Astrocyte of the hippocampus (primary cell): ENCODE results near the gene PLEKHA5.

Source experiments
- DNase-seq: peaks from one replicate; pipeline ENCODE4 v3.0.0; 2011; ENCODE audit warnings: low read depth, low spot score

Gene PLEKHA5

GRCh38 chr12:19198272-19198671 is 68.7 kb downstream of the PLEKHA5 start:
- DNase-seq = peak; percentile 39

GRCh38 chr12:19199332-19199731 is 69.8 kb downstream of the PLEKHA5 start:
- no peak for DNase-seq

- no peak for DNase-seq
Measured at GRCh38 chr12:19200261-19200660, 70.7 kb downstream of the PLEKHA5 start.

GRCh38 chr12:19201661-19202060 is 72.1 kb downstream of the PLEKHA5 start:
- no peak for DNase-seq

DNA sequence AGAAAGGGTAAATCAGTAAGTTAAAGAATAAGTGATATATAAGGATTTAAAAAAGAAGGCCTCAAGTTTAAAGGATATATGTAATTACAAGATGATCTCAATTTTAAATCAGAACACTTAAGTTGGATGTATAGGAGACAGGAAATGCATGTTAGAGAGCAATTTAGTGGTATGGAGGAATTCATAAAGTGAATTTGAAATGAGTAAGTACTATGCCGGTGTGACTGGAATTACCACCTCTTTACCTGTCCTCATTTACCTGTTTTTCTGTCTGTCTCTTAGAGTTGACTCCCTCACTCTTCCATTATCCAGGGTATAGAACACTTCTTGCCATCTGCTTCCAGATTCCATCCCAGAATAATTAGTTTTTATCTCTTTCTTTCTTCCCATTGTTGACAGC is 73.5 kb downstream of the PLEKHA5 start:
- no peak for DNase-seq

DNA sequence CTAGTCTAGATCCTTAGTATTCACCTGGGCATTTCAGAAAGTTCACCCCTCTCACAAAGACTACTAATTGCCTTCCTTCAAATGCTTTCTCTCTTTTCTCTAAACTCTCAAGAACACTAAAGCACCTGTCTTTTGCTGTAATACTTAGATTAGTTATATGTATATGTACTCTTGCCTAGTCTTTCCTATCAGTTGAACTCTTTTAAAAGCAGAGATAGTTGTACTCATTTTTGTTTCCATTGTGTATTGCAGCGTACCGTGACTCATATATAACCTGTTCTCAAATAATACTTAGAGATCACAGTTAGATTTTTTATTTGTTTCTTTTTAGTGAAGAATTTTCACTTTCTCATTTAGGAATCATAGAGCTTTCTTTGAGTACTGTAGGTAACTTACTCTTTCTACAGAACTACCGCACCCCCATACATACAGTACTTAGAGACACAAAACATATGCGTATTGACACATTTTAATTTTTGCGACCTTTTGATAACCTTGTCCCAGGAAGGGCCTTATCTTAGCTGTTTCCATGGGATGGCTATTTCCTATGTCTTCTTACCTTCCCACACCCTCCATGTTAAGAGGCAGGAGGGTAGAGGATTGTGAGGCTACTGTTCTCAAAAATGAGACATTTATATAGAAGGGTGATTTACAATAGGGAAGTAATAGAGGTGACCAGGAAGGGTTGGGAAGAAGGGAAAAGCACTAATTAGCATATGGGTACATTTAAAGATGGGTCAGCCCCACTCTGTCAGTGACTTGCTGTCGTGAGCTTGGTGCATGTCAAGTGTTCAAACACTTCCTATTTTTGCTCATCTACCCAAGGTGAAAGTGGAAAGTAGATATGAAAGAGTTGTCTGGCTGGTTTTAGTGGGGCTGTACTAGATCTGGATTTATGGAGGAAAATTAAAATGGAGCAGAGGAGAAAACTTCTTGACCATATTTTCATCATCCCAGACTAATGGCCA is 74.3 kb downstream of the PLEKHA5 start:
- no peak for DNase-seq

DNA sequence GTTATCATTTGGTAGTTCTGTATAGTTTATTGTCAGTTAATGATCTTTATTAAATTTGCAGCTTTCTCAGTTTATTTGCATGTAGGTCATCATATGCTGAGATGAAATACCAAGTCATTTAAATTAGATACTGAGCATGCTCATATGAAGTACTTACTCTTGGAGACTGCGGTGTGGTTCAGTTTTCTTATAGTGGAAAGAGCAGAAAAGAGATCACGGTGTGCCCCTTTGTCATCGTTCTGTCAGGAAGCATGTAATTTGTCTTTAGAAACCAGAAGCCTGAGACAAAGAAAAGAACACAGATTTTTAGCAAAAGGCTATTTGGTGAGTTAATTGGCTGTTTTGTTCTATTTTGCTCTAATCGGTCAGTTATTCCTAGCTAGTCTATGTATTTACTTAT is 75.6 kb downstream of the PLEKHA5 start:
- no peak for DNase-seq

GRCh38 chr12:19206493-19207077 is 77.1 kb downstream of the PLEKHA5 start:
- DNase-seq = no peak

DNA sequence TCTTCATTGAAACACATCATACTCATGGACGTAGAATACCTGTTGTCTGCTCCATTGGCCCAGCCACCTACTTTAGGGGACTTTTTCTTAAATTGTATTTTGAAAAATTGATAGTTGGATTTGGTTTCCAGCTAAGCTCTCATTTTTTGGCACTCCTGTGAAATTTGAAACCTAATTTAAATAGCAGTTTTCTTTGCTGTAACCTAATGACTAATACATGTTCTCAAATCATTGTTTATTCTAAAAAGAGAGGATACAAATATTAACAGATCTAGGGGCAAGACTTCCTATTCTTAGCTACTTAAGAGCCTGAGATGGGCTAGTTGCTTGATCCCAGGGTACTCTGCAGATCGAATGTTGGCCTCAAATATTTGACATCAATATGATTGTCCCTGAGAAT is 78.9 kb downstream of the PLEKHA5 start:
- no peak for DNase-seq

GRCh38 chr12:19209661-19210060 is 80.1 kb downstream of the PLEKHA5 start:
- no peak for DNase-seq

DNA sequence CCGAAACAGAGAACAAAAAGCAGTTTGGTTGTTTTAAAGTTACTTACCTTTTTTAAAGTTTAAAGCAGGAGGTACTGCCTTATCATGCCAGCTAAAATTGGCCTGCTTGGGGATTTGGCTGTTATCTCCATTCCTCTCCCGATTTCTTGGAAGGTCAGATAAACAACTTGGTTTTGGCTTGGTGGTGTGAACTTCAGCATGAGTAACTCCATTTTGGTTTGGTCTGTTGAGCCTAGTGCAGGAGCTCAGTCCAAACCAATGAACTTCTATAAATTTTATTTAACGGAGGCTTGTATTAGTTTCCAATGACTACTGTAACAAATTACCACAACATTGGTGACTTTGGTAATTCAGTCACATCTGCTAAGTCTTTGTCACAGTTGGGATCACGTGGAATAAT is 82.3 kb downstream of the PLEKHA5 start:
- no peak for DNase-seq

GRCh38 chr12:19212245-19212644 is 82.7 kb downstream of the PLEKHA5 start:
- DNase-seq = no peak

- no peak for DNase-seq
Measured at GRCh38 chr12:19214020-19214419, 84.5 kb downstream of the PLEKHA5 start.

DNA sequence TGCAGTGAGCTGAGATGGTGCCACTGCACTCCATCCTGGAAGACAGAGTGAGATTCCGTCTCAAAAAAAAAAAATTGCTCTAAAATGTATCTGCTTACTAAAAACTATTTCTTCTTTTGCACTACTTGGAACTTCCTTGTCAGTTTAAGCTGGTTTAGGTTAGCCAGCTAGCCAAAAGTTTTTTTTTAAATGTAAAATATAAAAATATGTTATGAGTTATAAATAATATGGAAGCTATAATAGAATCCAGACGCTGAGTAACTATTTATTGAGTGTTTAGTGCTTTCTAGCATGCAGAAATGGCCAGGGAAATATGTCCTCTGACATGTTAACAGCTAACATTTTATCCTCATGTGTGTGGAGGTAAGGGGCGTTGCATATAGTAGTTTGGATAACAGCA is 85.6 kb downstream of the PLEKHA5 start:
- DNase-seq = no peak

- no peak for DNase-seq
Measured at GRCh38 chr12:19217446-19217845, 87.9 kb downstream of the PLEKHA5 start.

GRCh38 chr12:19220205-19220604 is 90.7 kb downstream of the PLEKHA5 start:
- DNase-seq = no peak

DNA sequence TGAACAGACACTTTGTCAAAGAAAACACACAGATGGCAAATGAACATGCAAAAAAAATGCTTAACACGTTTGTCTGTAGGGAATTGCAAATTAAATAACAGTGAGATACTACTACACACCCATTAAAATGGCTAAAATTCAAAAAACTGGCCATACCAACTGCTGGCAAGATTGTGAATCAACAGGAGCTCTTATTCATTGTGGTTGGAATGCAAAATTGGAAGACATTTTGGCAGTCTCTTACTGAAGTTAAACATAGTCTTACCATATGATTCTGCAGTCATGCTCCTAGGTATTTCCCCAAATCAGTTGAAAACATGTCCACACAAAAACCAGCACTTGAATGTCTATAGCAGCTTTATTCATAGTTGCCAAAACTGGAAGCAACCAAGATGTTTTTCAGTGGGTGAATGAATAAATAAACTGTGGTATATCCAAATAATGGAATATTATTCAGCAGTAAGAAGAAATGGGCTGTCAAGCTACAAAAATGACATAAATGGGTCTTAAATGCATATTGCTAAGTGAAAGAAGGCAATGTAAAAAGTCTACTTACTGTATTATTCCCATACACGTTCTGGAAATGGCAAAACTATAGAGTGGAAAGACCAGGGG is 91.4 kb downstream of the PLEKHA5 start:
- peak; percentile 62 for DNase-seq

GRCh38 chr12:19222558-19222957 is 93.0 kb downstream of the PLEKHA5 start:
- no peak for DNase-seq

DNA sequence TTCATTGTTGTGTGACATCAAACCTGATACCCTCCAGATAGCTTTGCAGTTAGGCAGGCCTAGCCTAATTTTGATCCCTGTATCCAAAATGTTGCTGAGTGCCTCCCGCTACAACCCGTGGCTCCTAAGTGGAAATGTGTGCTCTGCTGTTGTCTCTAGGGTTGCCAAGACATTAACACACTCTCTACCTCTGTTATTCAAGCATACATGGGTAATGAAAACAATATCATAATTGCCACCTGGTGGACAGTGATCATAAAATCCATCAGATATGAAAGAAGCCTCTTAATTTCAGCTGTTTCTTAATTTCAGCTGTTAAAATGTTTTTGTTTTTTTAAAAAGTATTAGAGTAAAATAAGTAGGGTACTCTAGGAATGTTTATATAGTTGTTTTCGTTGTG is 93.5 kb downstream of the PLEKHA5 start:
- DNase-seq = no peak

DNA sequence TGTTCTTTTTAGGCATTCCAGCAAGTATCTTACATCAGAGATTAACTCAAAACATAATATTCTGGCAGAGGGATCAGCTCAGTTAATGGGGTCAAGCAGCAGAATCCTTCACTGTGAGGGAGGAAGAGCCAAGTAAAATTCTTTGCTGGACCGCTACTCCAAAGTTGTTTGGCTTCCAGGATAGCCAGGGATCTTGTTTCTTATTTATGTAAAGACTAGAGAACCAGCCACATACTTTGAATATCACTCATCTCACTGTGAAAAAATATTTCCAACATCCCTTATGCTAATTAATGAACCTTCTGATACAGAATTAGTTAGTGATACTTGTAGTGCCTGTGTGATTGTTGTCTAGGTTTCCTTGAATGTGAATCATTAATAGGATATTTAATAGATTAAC is 94.2 kb downstream of the PLEKHA5 start:
- DNase-seq = peak; percentile 76

GRCh38 chr12:19224746-19225145 is 95.2 kb downstream of the PLEKHA5 start:
- DNase-seq = no peak

DNA sequence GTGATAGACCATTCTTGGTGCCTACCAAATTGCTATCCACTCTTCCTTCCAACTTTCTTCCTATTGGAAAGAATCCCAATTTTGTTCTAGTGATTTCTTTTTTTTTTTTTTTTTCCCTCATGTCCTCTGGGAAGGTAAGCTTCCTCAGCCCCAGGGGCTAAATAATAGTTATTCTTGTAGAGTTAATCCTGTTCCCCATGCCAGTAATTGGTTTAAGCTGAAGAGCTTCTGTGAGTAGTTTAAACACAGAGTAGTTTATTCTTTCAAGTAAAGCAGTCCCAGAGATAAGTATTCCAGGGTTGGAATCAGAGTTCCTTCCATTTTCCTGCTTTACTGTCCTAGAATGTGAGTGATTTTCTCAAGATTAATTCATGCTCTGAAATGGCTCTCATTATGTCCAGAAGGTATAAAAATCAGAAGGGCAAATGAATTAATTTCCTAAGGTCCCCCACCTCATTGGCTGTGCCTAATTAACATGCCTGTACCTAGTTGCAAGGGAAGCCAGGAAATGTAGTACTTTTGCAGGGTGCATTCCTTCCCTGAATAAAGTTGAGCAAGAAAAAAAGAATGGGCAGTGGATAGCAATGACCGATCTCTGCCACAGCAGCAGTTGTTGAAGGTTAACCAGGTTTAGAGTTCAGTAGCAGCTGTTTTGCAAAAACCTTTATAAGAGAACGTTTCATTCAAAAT is 97.8 kb downstream of the PLEKHA5 start:
- no peak for DNase-seq
